ENCODE results near the gene CAPZB.

The CAPZB gene

DNA sequence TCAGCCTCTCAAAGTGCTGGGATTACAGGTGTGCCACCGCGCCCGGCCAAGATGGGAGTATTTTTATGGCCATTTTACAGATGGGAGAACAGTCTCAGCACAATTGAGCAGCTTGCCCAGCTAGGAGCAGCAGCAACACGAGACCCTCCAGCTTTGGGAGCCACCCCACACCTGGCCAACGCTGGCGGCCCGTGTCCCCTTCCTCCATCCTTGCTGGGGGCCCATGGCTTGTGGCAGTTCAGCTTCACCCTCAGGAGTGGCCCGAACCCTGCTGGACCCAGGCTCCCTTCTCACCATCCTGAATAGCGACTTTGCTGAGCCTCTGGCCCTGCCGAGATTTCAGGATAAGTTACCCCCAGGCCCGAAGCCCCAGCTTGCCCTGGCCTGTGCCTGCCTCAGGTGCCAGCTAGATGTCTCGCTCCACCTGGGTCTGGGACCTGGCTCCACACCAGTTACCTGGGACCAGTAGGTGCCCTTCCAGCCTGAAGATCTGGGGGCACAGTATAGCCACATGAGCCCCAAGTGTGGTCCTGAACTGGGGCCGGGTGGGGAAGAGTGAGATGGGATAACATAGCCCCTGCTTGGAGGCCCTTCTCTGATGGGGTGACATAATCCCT, 154.0 kb downstream of the CAPZB start:
- peaks cover 13% of the 10 kb centered on the region for H3K36me3 ChIP-seq (ENCODE audit: control insufficient read depth, insufficient read depth, low read length)
- H3K9me3 ChIP-seq (ENCODE audit: control insufficient read depth, insufficient read depth, low read length): no peaks in the 10 kb centered on the region
- no peak overlapping the region for H3K9ac ChIP-seq (ENCODE audit: low read depth, low read length)
- H3K4me1 ChIP-seq (ENCODE audit: control insufficient read depth, insufficient read depth, low read length): no peaks in the 10 kb centered on the region
- H3K27me3 ChIP-seq (ENCODE audit: control insufficient read depth, insufficient read depth, low read length): no peaks in the 10 kb centered on the region
- H3K4me3 ChIP-seq (ENCODE audit: low read depth, low read length): no peak overlapping the region

DNA sequence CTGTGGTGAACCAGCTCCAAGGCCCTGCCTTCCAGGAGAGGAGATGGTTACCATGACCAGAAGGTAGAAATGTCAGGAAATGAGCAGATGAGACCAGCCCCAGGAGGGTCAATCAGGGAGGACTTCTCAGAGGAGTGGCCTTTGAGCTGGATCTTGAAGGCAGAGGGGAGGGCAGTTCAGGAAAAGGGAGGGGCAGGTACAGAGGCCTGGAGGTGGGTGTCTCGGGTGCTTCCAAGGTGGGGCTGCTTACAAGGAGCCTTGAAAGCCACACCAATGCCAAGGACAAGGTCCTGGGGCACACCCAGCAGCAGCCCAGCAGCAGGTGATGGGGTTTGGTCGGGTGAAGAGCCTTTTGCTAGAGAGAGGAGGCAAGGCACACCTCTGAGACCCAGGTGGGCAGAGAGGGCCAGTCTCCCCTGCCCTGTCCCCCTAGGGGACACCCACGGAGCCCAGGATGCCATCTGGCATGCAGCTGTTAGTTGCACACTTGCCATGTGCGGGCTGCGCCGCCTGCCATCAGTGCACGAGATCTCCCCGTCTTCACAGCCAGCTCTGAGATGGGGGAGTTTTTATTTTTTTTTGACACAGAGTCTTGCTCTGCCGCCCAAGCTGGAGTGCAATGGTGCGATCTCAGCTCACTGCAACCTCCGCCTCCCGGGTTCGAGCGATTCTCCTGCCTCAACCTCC, 154.7 kb downstream of the CAPZB start:
- Histone ChIP-seq H3K27me3 (ENCODE audit: control insufficient read depth, insufficient read depth, low read length) (no peaks in the 10 kb centered on the region), H3K9ac (ENCODE audit: low read depth, low read length) (no peak overlapping the region), H3K36me3 (ENCODE audit: control insufficient read depth, insufficient read depth, low read length) (peaks cover 18% of the 10 kb centered on the region), H3K4me1 (ENCODE audit: control insufficient read depth, insufficient read depth, low read length) (no peaks in the 10 kb centered on the region), H3K9me3 (ENCODE audit: control insufficient read depth, insufficient read depth, low read length) (no peaks in the 10 kb centered on the region), H3K4me3 (ENCODE audit: low read depth, low read length) (no peak overlapping the region)

DNA sequence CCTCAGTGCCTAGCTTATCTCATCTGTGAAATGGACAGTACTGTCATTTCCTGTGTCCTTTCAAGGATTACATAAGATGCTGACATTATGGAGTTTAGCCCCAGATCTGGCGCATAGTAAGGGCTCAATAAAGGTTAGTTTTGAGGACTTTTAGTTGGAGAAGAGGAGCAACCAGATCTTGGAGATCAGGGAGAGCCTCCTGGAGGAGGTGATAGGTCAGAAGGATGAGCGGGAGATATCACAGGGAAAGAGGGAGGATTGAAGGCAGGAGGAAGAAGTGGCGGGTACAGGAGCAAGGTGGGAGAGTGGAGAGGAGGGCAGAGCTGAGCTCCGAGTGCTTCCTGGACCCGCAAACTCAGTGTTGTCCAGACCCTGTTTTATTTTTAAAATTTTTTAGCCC, 155.7 kb downstream of the CAPZB start:
- Histone ChIP-seq H3K4me1 (ENCODE audit: control insufficient read depth, insufficient read depth, low read length) (no peaks in the 10 kb centered on the region), H3K9ac (ENCODE audit: low read depth, low read length) (no peak overlapping the region)

DNA sequence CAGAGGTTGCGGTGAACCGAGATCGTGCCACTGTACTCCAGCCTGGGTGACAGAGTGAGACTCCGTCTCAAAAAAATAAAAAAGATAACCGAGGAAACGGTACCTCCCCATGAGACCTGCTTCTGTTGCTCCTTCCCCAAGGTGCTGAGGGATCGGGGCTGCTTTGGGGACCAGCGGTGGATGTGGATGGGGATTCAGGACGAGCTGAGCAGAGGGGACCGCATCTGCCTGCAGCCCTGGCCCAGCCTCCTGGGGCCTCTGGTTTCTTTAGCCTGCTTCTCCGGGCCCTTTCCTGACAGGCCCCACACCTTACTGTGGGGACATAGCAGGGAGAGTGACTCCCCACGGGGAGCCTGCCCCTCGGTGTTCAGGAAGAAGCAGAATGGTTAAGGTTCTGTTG, 156.2 kb downstream of the CAPZB start:
- H3K9me3 ChIP-seq (ENCODE audit: control insufficient read depth, insufficient read depth, low read length): no peaks in the 10 kb centered on the region
- H3K36me3 ChIP-seq (ENCODE audit: control insufficient read depth, insufficient read depth, low read length): peaks cover 24% of the 10 kb centered on the region
- no peaks in the 10 kb centered on the region for H3K4me1 ChIP-seq (ENCODE audit: control insufficient read depth, insufficient read depth, low read length)
- H3K4me3 ChIP-seq (ENCODE audit: low read depth, low read length): no peak overlapping the region
- H3K27me3 ChIP-seq (ENCODE audit: control insufficient read depth, insufficient read depth, low read length): no peaks in the 10 kb centered on the region
- H3K9ac ChIP-seq (ENCODE audit: low read depth, low read length): no peak overlapping the region

More for the DNA sequence above, 155.7 kb downstream of the CAPZB start:
- H3K4me3 ChIP-seq (ENCODE audit: low read depth, low read length): no peak overlapping the region
- H3K27me3 ChIP-seq (ENCODE audit: control insufficient read depth, insufficient read depth, low read length): no peaks in the 10 kb centered on the region
- no peaks in the 10 kb centered on the region for H3K9me3 ChIP-seq (ENCODE audit: control insufficient read depth, insufficient read depth, low read length)
- peaks cover 20% of the 10 kb centered on the region for H3K36me3 ChIP-seq (ENCODE audit: control insufficient read depth, insufficient read depth, low read length)

DNA sequence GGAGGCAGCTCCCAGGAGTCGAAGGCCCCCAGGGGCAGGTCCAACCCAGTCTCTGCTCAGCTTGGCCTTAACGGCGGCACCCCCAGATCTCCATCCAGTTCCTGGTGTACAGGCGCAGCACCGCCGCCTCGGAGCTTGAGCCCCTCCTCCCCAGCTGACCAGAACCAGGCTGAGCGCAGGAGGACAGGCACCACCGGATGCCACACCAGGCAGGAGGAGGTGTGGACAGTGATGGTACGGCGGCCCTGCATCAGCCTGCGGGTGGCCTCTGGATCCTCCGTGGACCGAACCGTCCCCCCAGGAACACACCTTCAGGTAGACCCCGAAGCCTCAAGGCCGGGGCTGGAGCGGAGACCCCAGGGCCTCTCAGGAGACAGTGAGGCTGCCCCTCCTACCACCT, 156.9 kb downstream of the CAPZB start:
- Histone ChIP-seq H3K27me3 (ENCODE audit: control insufficient read depth, insufficient read depth, low read length) (no peaks in the 10 kb centered on the region), H3K36me3 (ENCODE audit: control insufficient read depth, insufficient read depth, low read length) (peaks cover 24% of the 10 kb centered on the region), H3K9me3 (ENCODE audit: control insufficient read depth, insufficient read depth, low read length) (no peaks in the 10 kb centered on the region), H3K4me1 (ENCODE audit: control insufficient read depth, insufficient read depth, low read length) (no peaks in the 10 kb centered on the region), H3K9ac (ENCODE audit: low read depth, low read length) (no peak overlapping the region), H3K4me3 (ENCODE audit: low read depth, low read length) (no peak overlapping the region)

DNA sequence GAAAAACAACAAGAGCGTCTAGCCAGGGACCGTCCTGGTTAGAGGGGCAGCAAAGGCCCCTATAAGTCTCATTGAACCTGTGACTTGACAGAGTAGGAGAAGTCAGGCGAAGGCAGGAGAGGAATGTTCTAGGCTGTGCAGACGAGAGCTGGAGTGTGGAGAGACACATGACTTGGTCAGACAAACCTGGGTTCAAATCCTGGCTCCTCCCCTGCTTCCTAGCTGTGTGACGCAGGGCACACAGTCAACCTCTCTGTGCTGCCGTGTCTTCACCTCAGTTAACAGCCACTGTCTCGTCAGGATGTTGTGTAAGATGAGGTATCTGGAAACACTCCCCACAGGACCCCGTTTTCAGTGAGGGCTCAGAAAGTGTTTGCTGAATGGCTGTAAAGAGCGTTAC, 157.6 kb downstream of the CAPZB start:
- Histone ChIP-seq H3K9me3 (ENCODE audit: control insufficient read depth, insufficient read depth, low read length) (no peaks in the 10 kb centered on the region), H3K36me3 (ENCODE audit: control insufficient read depth, insufficient read depth, low read length) (peaks cover 24% of the 10 kb centered on the region), H3K4me1 (ENCODE audit: control insufficient read depth, insufficient read depth, low read length) (no peaks in the 10 kb centered on the region), H3K9ac (ENCODE audit: low read depth, low read length) (no peak overlapping the region), H3K4me3 (ENCODE audit: low read depth, low read length) (no peak overlapping the region), H3K27me3 (ENCODE audit: control insufficient read depth, insufficient read depth, low read length) (no peaks in the 10 kb centered on the region)

DNA sequence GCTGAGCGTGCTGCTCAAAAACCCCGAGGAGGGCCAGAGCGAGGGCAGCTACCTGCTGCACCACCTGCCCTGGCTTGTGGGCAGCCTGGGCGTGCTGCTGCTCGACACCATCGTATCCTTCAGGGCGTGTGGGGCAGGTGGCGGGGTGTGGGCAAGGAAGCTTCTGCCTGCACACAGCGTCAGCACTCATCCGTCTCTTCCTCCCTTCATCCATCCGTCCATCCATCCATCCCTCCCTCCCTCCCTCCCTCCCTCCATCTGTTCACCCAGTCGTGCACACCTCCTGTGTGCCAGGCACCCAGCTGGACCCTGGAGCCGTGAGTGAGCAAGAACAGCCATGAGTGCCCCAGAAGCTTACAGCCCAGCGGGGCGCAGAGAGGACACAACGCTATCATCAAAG, 158.0 kb downstream of the CAPZB start:
- Histone ChIP-seq H3K9me3 (ENCODE audit: control insufficient read depth, insufficient read depth, low read length) (no peaks in the 10 kb centered on the region), H3K27me3 (ENCODE audit: control insufficient read depth, insufficient read depth, low read length) (no peaks in the 10 kb centered on the region), H3K4me3 (ENCODE audit: low read depth, low read length) (no peak overlapping the region), H3K36me3 (ENCODE audit: control insufficient read depth, insufficient read depth, low read length) (peaks cover 24% of the 10 kb centered on the region), H3K9ac (ENCODE audit: low read depth, low read length) (no peak overlapping the region), H3K4me1 (ENCODE audit: control insufficient read depth, insufficient read depth, low read length) (no peaks in the 10 kb centered on the region)

DNA sequence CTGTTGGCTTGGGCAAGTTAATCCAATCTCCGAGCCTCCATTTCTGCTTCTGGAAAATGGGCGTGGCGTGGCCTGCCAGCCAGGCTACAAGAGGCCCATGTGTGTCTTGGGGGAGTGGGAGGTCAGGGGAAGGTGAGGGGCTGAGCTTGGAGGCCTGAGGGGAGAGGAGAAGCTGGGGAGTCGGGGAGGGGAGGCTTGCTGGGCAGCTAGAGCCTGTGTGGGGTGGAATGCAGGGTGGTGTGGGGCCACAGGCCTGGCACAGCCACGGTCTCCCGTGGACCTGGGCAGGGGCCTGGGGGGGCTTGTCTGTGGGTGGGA, 158.6 kb downstream of the CAPZB start:
- H3K27me3 ChIP-seq (ENCODE audit: control insufficient read depth, insufficient read depth, low read length): no peaks in the 10 kb centered on the region
- peaks cover 24% of the 10 kb centered on the region for H3K36me3 ChIP-seq (ENCODE audit: control insufficient read depth, insufficient read depth, low read length)
- H3K9ac ChIP-seq (ENCODE audit: low read depth, low read length): no peak overlapping the region
- no peaks in the 10 kb centered on the region for H3K4me1 ChIP-seq (ENCODE audit: control insufficient read depth, insufficient read depth, low read length)
- H3K9me3 ChIP-seq (ENCODE audit: control insufficient read depth, insufficient read depth, low read length): no peaks in the 10 kb centered on the region
- H3K4me3 ChIP-seq (ENCODE audit: low read depth, low read length): no peak overlapping the region

DNA sequence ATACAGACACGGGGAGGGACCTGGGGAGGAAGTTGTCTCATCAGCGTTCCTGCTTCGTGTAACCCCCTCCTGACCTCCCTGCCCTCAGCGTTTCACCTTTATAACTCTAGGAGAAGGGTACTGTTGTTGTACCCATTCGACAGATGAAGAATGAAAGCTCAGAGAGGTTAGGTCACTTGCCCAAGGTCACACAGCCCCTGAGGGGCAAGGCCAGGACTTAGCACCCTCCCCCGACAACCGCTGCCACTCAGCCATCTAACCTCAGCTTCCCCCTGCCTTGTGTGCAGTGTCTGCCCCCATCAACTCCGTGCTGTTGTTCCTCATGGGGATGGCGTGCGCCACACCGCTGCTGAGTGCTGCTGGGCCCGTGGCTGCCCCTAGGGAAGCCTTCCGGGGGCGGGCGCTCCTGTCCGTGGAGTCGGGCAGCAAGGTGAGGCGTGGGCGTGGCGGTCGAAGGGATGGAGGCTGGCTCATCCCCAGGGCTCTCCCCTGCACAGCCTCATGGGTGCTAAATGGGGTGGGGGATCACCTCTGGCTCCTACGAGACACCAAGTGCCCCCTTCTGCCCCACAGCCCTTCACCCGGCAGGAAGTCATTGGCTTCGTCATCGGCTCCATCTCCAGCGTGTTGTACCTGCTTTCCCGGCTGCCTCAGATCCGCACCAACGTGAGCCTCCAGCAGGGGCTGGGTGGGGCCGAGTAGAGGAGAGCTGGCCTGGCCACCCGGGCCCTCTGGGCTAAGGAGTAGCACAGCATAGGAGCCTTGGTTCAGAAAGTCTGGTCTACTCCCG, 159.2 kb downstream of the CAPZB start:
- Histone ChIP-seq H3K9ac (ENCODE audit: low read depth, low read length) (no peak overlapping the region), H3K4me3 (ENCODE audit: low read depth, low read length) (no peak overlapping the region), H3K9me3 (ENCODE audit: control insufficient read depth, insufficient read depth, low read length) (no peaks in the 10 kb centered on the region), H3K27me3 (ENCODE audit: control insufficient read depth, insufficient read depth, low read length) (no peaks in the 10 kb centered on the region), H3K36me3 (ENCODE audit: control insufficient read depth, insufficient read depth, low read length) (peaks cover 24% of the 10 kb centered on the region), H3K4me1 (ENCODE audit: control insufficient read depth, insufficient read depth, low read length) (no peaks in the 10 kb centered on the region)

DNA sequence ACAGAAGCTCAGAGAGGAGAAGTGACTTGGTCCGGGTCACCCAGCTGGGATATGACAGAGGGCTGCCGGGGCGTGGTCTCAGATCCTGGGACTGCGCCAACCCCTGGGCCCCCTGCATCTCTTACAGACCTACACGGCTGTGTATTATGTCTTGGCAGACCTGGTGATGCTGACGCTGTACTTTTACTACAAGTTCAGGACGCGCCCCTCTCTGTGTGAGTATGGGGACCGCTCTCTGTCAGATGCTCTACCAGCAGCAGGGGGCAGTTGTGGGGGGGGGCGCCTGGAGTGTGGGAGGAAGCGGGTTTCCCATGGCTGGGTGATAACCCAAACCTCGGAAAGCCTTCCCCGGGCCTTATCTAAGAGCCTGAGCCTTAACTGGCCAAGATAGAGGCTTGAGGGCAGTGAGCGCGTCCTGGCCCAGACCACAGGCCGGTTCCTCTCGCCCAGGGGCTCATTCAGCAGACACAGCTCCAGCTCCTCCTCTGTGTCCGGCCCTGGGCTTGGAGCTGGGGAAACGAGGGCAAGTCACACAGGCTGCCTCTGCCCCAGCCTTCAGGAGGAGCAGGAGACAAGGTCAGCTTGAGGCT, 159.9 kb downstream of the CAPZB start:
- H3K9me3 ChIP-seq (ENCODE audit: control insufficient read depth, insufficient read depth, low read length): no peaks in the 10 kb centered on the region
- no peaks in the 10 kb centered on the region for H3K27me3 ChIP-seq (ENCODE audit: control insufficient read depth, insufficient read depth, low read length)
- peaks cover 24% of the 10 kb centered on the region for H3K36me3 ChIP-seq (ENCODE audit: control insufficient read depth, insufficient read depth, low read length)
- no peak overlapping the region for H3K4me3 ChIP-seq (ENCODE audit: low read depth, low read length)
- H3K9ac ChIP-seq (ENCODE audit: low read depth, low read length): no peak overlapping the region
- no peaks in the 10 kb centered on the region for H3K4me1 ChIP-seq (ENCODE audit: control insufficient read depth, insufficient read depth, low read length)

DNA sequence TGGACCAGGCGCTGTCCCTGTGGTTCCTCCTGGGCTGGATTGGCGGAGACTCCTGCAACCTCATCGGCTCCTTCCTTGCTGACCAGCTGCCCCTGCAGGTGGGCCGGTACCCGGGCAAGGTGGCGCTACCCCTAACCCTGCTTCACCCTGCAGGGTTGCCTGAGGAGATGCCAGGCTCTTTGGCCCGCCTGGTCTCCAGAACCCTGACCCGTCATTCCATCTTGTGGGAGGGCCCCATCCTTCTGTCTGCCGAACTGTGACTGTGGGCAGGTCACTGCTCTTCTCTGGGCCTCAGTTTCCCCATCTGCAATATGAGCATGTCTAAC, 160.7 kb downstream of the CAPZB start:
- no peaks in the 10 kb centered on the region for H3K27me3 ChIP-seq (ENCODE audit: control insufficient read depth, insufficient read depth, low read length)
- H3K36me3 ChIP-seq (ENCODE audit: control insufficient read depth, insufficient read depth, low read length): peaks cover 24% of the 10 kb centered on the region
- H3K4me1 ChIP-seq (ENCODE audit: control insufficient read depth, insufficient read depth, low read length): no peaks in the 10 kb centered on the region
- H3K9ac ChIP-seq (ENCODE audit: low read depth, low read length): no peak overlapping the region
- H3K9me3 ChIP-seq (ENCODE audit: control insufficient read depth, insufficient read depth, low read length): no peaks in the 10 kb centered on the region
- no peak overlapping the region for H3K4me3 ChIP-seq (ENCODE audit: low read depth, low read length)

All from iPS-15b (cell line).